ENCODE data around the gene LAMP1. TPM values are rescaled to one million over a fixed set of nuclear protein-coding genes. Genes with fewer than 3 reads are reported as not detected.

LAMP1 gene
- total RNA-seq, 1 donor, result 216 TPM

GRCh38 chr13:113275387-113275786 is 21.7 kb upstream of the LAMP1 start:
- no peak overlapping the region for H3K4me2 ChIP-seq (ENCODE audit: insufficient read depth, low read length)
- no peaks in the 10 kb centered on the region for H4K20me1 ChIP-seq (ENCODE audit: insufficient read depth, low read length)
- no peak overlapping the region for H3K4me3 ChIP-seq (ENCODE audit: insufficient read depth, low read length)
- H3K27me3 ChIP-seq (ENCODE audit: insufficient read depth, low read length), result no peaks in the 10 kb centered on the region
- DNase-seq (ENCODE audit: insufficient read length, low spot score, missing footprints), result peak; percentile 68
- no peak overlapping the region for H2AFZ ChIP-seq (ENCODE audit: low read length)
- no peaks in the 10 kb centered on the region for H3K79me2 ChIP-seq (ENCODE audit: insufficient read depth, low read length)
- no peaks in the 10 kb centered on the region for H3K9me3 ChIP-seq (ENCODE audit: low read depth, low read length)
- H3K4me1 ChIP-seq (ENCODE audit: insufficient read depth, low read length), result peaks cover 18% of the 10 kb centered on the region
- peak overlapping the region; percentile 31 for H3K27ac ChIP-seq (ENCODE audit: low read depth, low read length)
- peak; percentile 74 for TF ChIP-seq CTCF (IDR thresholded peaks at IDR 0.05; ENCODE audit: extremely low read depth, low read depth, low read length)
- H3K36me3 ChIP-seq (ENCODE audit: insufficient read depth, low read length), result peaks cover 3% of the 10 kb centered on the region

GRCh38 chr13:113280126-113280525 is 16.9 kb upstream of the LAMP1 start:
- Histone ChIP-seq H3K27me3 (ENCODE audit: insufficient read depth, low read length) (no peaks in the 10 kb centered on the region), H2AFZ (ENCODE audit: low read length) (no peak overlapping the region), H3K27ac (ENCODE audit: low read depth, low read length) (no peak overlapping the region), H3K4me3 (ENCODE audit: insufficient read depth, low read length) (no peak overlapping the region), H3K36me3 (ENCODE audit: insufficient read depth, low read length) (peaks cover 3% of the 10 kb centered on the region), H3K79me2 (ENCODE audit: insufficient read depth, low read length) (no peaks in the 10 kb centered on the region), H3K9me3 (ENCODE audit: low read depth, low read length) (no peaks in the 10 kb centered on the region), H3K4me2 (ENCODE audit: insufficient read depth, low read length) (no peak overlapping the region), H4K20me1 (ENCODE audit: insufficient read depth, low read length) (no peaks in the 10 kb centered on the region), H3K4me1 (ENCODE audit: insufficient read depth, low read length) (peaks cover 6% of the 10 kb centered on the region)
- no peak for DNase-seq (ENCODE audit: insufficient read length, low spot score, missing footprints)
- no peak for TF ChIP-seq CTCF (IDR thresholded peaks at IDR 0.05; ENCODE audit: extremely low read depth, low read depth, low read length)

- no peaks in the 10 kb centered on the region for H3K4me1 ChIP-seq (ENCODE audit: insufficient read depth, low read length)
- H3K4me2 ChIP-seq (ENCODE audit: insufficient read depth, low read length), result no peak overlapping the region
- peaks cover 1% of the 10 kb centered on the region for H3K36me3 ChIP-seq (ENCODE audit: insufficient read depth, low read length)
- no peak for TF ChIP-seq CTCF (IDR thresholded peaks at IDR 0.05; ENCODE audit: extremely low read depth, low read depth, low read length)
- H4K20me1 ChIP-seq (ENCODE audit: insufficient read depth, low read length), result no peaks in the 10 kb centered on the region
- H3K4me3 ChIP-seq (ENCODE audit: insufficient read depth, low read length), result no peak overlapping the region
- no peak overlapping the region for H3K27ac ChIP-seq (ENCODE audit: low read depth, low read length)
- H3K9me3 ChIP-seq (ENCODE audit: low read depth, low read length), result no peaks in the 10 kb centered on the region
- no peaks in the 10 kb centered on the region for H3K79me2 ChIP-seq (ENCODE audit: insufficient read depth, low read length)
- no peak overlapping the region for H2AFZ ChIP-seq (ENCODE audit: low read length)
- H3K27me3 ChIP-seq (ENCODE audit: insufficient read depth, low read length), result no peaks in the 10 kb centered on the region
- DNase-seq (ENCODE audit: insufficient read length, low spot score, missing footprints), result peak; percentile 8
These were observed 13.1 kb upstream of the LAMP1 start for GRCh38 chr13:113283904-113284303.

GRCh38 chr13:113288880-113289279 is 8.2 kb upstream of the LAMP1 start:
- peak; percentile 17 for DNase-seq (ENCODE audit: insufficient read length, low spot score, missing footprints)
- Histone ChIP-seq H2AFZ (ENCODE audit: low read length) (no peak overlapping the region), H3K9me3 (ENCODE audit: low read depth, low read length) (no peaks in the 10 kb centered on the region), H3K4me1 (ENCODE audit: insufficient read depth, low read length) (peaks cover 8% of the 10 kb centered on the region), H3K79me2 (ENCODE audit: insufficient read depth, low read length) (no peaks in the 10 kb centered on the region), H3K4me3 (ENCODE audit: insufficient read depth, low read length) (no peak overlapping the region), H3K4me2 (ENCODE audit: insufficient read depth, low read length) (no peak overlapping the region), H3K36me3 (ENCODE audit: insufficient read depth, low read length) (no peaks in the 10 kb centered on the region), H3K27me3 (ENCODE audit: insufficient read depth, low read length) (peaks cover 18% of the 10 kb centered on the region), H4K20me1 (ENCODE audit: insufficient read depth, low read length) (no peaks in the 10 kb centered on the region), H3K27ac (ENCODE audit: low read depth, low read length) (no peak overlapping the region)
- TF ChIP-seq CTCF (IDR thresholded peaks at IDR 0.05; ENCODE audit: extremely low read depth, low read depth, low read length), result no peak

Measured in osteoblast (primary cell).